Activated naive CD4-positive, alpha-beta T cell treated with anti-CD3 and anti-CD28 coated beads, Interleukin-2, amount 50 U/mL, for 24 hours (primary cell): ENCODE measurements around the gene PFKP.

ENCODE experiments used
- H3K27ac Mint-ChIP-seq: one replicate; pipeline ENCODE4 v1.8.0; 2021; ENCODE audit warnings: mild to moderate bottlenecking, mixed read lengths
- H3K27me3 Mint-ChIP-seq: one replicate; pipeline ENCODE4 v1.8.0; 2021; ENCODE audit warnings: mixed read lengths
- H3K36me3 Mint-ChIP-seq: one replicate; pipeline ENCODE4 v1.8.0; 2021; ENCODE audit warnings: mixed read lengths
- H3K4me1 Mint-ChIP-seq: one replicate; pipeline ENCODE4 v1.8.0; 2021; ENCODE audit warnings: mixed read lengths
- H3K4me3 Mint-ChIP-seq: one replicate; pipeline ENCODE4 v1.8.0; 2021; ENCODE audit warnings: mild to moderate bottlenecking, mixed read lengths
- H3K9me3 Mint-ChIP-seq: one replicate; pipeline ENCODE4 v1.8.0; 2021; ENCODE audit warnings: mixed read lengths

The PFKP gene

DNA sequence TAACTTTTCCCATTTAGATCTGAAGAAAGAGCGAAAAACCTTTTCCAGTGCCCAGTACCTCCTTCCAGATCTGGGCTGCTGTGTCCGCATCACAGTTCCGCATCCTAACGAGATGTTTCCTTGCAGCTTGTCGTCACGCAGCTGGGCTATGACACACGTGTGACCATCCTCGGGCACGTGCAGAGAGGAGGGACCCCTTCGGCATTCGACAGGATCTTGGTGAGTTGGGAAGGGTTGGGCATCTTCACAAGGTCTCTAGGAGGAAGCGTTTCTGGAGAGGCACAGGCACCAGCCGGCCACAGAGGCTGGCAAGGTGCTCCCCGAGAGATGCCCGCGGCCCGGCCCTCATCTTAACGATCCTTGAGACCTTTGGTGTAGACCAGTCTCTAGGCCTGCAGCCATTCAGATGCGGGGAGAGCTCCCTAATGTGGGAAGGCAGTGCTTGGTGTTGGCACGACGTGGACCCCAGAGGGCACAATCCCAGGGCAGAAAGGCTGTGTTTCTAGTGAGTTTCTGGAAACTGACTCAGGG, 41.3 kb downstream of the PFKP start:
- Mint-ChIP-seq H3K4me1 (no peaks in the 10 kb centered on the region), H3K27me3 (no peaks in the 10 kb centered on the region), H3K27ac (peak overlapping the region; percentile 17)

DNA sequence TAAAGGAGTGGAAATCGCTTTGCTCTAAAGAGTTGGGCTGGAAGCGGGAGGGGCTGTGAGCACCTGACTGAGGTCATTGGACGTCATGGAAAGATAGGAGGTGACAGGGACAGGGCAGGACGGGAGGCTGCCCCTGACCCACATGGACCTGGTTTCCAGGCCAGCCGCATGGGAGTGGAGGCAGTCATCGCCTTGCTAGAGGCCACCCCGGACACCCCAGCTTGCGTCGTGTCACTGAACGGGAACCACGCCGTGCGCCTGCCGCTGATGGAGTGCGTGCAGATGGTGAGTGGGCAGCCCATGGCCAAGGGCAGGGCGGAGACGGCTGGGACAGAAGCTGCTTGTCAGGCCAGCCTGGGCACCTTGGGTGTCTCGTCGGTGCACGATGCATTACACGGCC, 41.8 kb downstream of the PFKP start:
- Mint-ChIP-seq H3K4me3 (no peak overlapping the region), H3K9me3 (no peaks in the 10 kb centered on the region), H3K36me3 (peaks cover 18% of the 10 kb centered on the region), H3K4me1 (no peaks in the 10 kb centered on the region), H3K27ac (no peak overlapping the region), H3K27me3 (no peaks in the 10 kb centered on the region)

More for the DNA sequence above, 41.3 kb downstream of the PFKP start:
- Mint-ChIP-seq H3K36me3 (peaks cover 18% of the 10 kb centered on the region), H3K4me3 (no peak overlapping the region), H3K9me3 (no peaks in the 10 kb centered on the region)

DNA sequence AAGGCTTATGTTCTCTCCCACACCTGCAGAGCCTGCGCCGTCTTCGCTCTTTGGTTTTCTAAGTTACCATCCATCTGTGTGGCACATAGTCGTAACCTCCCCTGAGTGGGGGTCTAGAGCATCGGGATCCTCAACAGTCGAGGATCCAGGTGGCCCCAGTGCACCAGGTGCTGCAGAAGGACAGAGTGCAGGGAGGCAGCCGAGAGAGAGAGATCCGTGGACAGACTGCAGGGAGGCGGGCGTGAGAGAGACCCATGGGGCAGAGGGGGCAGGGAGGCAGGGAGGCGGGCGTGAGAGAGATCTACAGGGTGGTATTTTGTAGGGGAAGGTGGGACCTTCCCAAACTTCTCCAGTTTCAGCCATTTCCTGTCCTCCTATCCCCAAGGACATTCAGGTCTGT, 42.3 kb downstream of the PFKP start:
- no peaks in the 10 kb centered on the region for H3K9me3 Mint-ChIP-seq
- no peak overlapping the region for H3K4me3 Mint-ChIP-seq
- H3K4me1 Mint-ChIP-seq: no peaks in the 10 kb centered on the region
- H3K36me3 Mint-ChIP-seq: peaks cover 17% of the 10 kb centered on the region
- H3K27ac Mint-ChIP-seq: no peak overlapping the region
- H3K27me3 Mint-ChIP-seq: no peaks in the 10 kb centered on the region

DNA sequence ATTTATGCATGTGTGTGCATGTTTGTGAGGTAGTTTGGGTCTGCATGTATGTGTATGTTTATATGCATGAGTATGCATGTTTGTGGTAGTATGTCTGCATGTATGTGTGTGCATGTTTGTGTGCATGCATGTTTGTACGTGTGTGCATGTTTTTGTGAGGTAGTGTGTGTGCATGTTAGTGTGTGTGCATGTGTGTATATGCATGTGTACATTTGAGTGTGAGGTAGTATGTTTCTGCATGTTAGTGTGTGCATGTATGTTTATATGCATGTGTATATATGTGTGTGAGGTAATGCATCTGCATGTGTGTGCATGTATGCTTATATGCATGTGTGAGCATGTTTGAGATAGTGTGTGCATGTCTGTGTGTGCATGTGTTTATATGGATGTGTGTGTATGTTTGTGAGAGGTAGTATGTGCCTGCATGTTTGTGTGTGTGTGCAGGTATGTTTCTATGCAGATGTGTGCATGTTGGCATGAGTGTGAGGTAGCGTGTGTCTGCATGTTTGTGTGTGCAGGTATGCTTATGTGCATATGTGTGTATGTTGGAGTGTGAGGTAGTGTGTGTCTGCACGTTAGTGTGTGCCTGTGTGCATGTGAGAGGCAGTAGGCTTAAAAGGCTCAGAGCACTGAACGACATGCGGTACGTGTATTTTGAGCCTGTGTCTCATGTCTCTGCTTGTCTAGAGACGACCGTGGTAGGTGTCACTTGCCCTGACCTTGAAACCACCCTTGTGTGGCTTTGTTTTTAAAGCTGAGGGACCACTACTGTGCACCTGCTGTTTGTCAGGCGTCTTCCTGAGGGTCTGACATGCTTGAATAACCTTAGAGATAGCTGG, 43.7 kb downstream of the PFKP start:
- no peaks in the 10 kb centered on the region for H3K4me1 Mint-ChIP-seq
- H3K27me3 Mint-ChIP-seq: no peaks in the 10 kb centered on the region
- peaks cover 16% of the 10 kb centered on the region for H3K36me3 Mint-ChIP-seq
- no peaks in the 10 kb centered on the region for H3K9me3 Mint-ChIP-seq
- no peak overlapping the region for H3K4me3 Mint-ChIP-seq
- no peak overlapping the region for H3K27ac Mint-ChIP-seq

DNA sequence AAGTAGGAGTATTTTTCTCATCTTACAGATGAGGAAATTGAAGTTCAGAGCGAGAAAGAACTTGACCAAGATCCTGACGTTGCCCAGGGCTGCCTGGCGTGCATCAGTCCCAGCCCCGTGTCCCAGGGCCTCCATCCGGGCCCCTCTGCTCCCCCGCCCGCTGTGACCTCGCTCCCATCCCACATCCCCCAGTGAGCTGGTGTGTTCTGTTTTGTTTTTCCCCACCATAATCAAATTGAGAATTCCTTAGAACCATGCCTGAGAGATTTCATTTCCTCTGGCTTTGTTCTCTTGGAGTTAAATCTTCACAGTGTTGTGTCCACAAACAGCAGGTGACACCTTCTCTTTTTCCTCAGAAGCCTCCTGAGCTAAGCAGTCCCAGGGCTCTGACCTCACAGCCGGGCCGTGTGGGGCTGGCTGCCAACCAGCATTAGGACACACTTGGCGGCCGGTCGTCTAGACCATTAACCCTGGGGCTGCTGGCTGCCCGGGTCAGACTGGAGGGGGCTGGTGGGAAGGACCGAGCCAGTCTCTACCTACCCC, 44.3 kb downstream of the PFKP start:
- no peaks in the 10 kb centered on the region for H3K9me3 Mint-ChIP-seq
- no peak overlapping the region for H3K27ac Mint-ChIP-seq
- no peaks in the 10 kb centered on the region for H3K4me1 Mint-ChIP-seq
- no peak overlapping the region for H3K4me3 Mint-ChIP-seq
- no peaks in the 10 kb centered on the region for H3K27me3 Mint-ChIP-seq
- peaks cover 18% of the 10 kb centered on the region for H3K36me3 Mint-ChIP-seq

DNA sequence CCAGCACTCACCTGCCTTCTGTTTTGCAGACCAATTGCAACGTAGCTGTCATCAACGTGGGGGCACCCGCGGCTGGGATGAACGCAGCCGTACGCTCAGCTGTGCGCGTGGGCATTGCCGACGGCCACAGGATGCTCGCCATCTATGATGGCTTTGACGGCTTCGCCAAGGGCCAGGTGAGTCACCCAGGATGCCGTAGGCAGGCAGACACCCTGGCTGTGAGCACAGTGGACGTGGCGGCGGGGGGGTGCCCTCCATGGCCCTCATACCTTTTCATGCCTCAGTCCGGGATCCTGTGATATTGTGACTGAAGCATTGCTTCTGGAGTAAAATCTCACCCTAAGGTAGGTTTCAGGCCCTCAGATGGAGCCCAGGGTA, 46.0 kb downstream of the PFKP start:
- peaks cover 19% of the 10 kb centered on the region for H3K36me3 Mint-ChIP-seq
- H3K9me3 Mint-ChIP-seq: no peaks in the 10 kb centered on the region
- no peak overlapping the region for H3K4me3 Mint-ChIP-seq
- no peaks in the 10 kb centered on the region for H3K4me1 Mint-ChIP-seq
- H3K27ac Mint-ChIP-seq: no peak overlapping the region
- no peaks in the 10 kb centered on the region for H3K27me3 Mint-ChIP-seq

DNA sequence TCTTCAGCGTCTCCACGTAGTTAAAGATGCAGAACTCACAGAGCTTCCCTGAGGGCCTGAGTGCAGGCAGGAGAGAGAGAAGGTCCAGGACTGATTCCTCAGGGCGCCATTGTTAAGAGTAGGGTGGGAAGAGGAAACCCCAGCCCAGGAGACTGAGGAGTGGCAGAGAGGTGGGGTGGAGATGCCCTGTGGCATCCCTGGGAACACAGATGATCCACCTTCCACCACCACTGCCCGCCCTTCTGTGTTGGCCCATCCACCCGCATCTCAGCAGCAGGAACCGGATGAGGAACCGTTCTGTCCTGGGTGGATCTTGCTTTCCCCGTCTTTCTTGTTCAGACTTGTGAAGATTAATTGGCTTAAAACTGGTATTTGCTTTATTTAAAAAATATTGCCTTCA, 48.3 kb downstream of the PFKP start:
- H3K27ac Mint-ChIP-seq: no peak overlapping the region
- H3K4me1 Mint-ChIP-seq: no peaks in the 10 kb centered on the region
- H3K27me3 Mint-ChIP-seq: no peaks in the 10 kb centered on the region
- no peaks in the 10 kb centered on the region for H3K9me3 Mint-ChIP-seq
- H3K36me3 Mint-ChIP-seq: peaks cover 21% of the 10 kb centered on the region
- H3K4me3 Mint-ChIP-seq: no peak overlapping the region

DNA sequence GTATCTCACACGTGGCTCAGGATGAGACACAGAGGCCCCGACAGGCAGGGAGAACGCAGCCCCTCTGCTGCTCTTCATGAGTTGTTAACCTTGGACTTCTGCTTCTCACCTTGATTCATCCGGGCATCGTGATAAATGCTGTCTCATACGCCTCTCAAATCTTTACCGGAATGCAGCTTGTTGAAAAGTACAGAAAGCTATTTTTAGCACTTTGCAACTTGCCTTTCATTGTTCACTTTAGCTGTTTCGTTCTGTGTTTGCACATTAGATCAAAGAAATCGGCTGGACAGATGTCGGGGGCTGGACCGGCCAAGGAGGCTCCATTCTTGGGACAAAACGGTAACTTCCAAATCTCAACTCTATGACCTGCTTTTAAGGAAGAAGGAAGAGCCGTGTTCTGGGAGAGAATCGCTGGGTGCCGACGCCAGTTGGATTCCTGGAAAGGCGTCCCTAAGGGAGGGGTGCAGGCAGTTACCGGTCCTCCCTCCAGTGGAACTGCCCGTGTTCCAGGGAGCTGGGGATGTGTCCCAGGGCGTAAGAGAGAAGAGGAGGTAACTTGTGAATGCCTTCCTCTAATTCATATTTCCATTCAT, 49.3 kb downstream of the PFKP start:
- Mint-ChIP-seq H3K27me3 (no peaks in the 10 kb centered on the region), H3K9me3 (no peaks in the 10 kb centered on the region), H3K36me3 (peaks cover 20% of the 10 kb centered on the region), H3K4me1 (no peaks in the 10 kb centered on the region), H3K27ac (no peak overlapping the region), H3K4me3 (no peak overlapping the region)

DNA sequence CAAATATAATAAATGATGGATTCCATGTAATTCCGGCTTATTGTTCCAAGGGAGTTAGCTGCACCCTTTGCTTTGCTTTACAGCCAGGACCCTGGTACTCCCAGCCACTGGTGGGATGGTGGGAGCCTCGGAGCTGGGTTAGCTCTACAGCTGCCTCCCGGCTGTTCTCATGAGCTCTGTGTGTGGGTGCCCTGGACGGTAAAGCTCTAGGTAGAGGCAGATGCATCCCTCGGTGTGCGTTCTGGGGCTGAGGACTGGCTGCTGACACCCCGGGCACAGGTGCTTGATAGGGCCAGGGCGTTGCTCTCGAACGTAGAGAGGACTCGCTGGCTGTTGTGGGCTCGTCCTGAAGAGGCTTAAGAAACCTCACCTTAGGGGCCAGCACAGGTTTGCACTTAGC, 50.1 kb downstream of the PFKP start:
- Mint-ChIP-seq H3K4me3 (no peak overlapping the region), H3K36me3 (peaks cover 27% of the 10 kb centered on the region)

DNA sequence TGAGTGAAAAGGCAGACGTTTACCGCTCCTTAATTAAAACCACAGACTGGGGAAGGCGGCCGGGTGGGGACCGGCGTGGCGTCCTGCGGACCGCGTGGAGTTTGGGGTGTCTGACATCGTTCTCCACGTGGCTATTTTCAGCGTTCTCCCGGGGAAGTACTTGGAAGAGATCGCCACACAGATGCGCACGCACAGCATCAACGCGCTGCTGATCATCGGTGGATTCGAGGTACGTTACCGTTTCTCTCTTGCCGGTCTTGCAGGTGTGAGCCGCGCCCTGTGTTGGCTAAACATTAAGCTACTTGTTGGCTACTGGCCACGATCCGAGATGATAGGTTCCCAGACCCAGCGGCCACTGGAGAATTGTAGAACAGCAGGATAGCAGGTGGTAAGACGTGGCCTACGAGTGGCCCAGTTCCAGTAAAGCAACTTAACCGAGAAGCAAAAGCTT, 51.3 kb downstream of the PFKP start:
- Mint-ChIP-seq H3K4me3 (no peak overlapping the region), H3K27me3 (no peaks in the 10 kb centered on the region), H3K9me3 (no peaks in the 10 kb centered on the region), H3K4me1 (no peaks in the 10 kb centered on the region), H3K27ac (no peak overlapping the region), H3K36me3 (peaks cover 31% of the 10 kb centered on the region)

More for the DNA sequence above, 50.1 kb downstream of the PFKP start:
- Mint-ChIP-seq H3K9me3 (no peaks in the 10 kb centered on the region), H3K27me3 (no peaks in the 10 kb centered on the region), H3K4me1 (no peaks in the 10 kb centered on the region), H3K27ac (no peak overlapping the region)

DNA sequence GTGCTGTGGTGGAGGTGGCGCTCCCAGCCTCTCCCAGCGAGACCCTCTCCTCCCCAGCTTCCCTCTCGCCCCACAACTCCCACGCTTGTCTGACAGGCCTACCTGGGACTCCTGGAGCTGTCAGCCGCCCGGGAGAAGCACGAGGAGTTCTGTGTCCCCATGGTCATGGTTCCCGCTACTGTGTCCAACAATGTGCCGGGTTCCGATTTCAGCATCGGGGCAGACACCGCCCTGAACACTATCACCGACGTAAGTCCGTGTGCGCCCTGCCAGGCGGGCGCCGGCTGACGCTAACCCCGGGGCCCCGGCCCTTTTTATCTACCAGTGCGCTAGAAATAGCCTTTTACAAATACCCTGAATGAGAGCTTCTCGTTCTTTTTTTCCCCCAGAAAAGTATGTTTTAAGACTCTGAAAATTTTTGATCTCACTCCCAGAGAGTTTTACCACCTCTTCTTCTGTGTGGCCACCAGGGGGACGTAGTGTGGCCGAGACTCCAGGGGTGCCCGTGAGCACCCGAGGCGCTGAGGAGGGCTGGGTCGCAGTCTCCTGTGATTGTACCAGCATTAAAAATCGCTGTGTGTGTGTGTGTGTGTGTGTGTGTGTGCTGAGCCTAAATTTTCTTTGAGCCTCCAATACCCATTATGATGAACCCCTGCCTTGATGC, 52.6 kb downstream of the PFKP start:
- Mint-ChIP-seq H3K4me1 (no peaks in the 10 kb centered on the region), H3K9me3 (no peaks in the 10 kb centered on the region), H3K4me3 (no peak overlapping the region), H3K27me3 (no peaks in the 10 kb centered on the region), H3K27ac (no peak overlapping the region), H3K36me3 (peaks cover 28% of the 10 kb centered on the region)

DNA sequence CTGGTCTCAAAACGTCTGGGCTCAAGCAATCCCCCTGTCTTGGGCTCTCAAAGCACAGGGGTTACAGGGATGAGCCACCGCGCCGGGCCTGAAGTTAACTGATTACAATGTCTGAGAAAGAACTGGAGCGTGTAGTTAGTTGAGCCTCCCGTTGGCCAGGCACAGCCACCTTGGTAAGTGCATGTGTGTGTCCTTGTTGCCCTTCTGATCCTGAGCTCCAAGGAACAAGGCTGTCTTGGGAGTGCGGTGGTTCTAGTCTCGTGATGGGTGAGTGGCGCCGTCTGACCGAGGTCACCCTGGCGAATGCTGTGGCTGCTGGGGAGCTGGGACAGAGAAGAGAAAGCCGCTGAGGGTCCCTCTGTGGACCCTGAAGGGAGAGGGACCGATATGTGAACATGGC, 54.7 kb downstream of the PFKP start:
- Mint-ChIP-seq H3K4me1 (no peaks in the 10 kb centered on the region), H3K27me3 (no peaks in the 10 kb centered on the region), H3K27ac (no peak overlapping the region), H3K36me3 (peaks cover 28% of the 10 kb centered on the region), H3K4me3 (no peak overlapping the region), H3K9me3 (no peaks in the 10 kb centered on the region)

DNA sequence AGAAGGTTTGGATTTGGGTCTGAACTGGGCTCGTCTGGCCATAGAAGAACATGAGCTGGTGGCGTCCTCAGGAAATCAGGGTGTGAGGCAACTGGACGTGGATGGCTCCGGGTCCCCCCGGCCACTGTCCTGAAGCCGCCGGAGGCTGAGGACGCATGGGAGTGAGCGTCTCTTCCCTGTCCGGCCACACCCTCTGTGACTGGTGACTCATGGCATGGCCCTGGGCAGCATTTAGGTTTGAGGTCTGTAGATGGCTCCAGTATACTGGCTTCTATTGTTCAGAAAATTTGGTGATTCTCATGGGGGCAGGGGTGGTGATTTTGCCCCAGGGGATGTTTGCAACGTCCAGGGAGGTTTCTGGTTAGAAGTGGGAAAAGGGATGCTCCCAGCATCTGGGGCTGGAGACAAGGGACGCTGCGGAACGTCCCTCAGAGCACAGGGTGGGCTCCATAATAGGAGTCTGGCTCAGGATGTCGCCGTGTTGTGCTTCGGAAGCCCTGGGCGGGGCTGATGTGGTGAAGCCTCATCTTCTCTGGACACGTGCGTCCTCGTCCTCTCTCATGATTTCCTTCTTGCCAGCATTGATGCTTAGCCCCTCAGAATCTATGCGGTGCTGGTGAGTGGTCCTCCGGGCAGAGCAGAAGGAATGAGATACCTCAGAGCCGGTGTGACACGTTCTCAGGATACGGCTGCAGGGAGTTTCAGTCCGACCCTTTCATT, 55.3 kb downstream of the PFKP start:
- Mint-ChIP-seq H3K27me3 (no peaks in the 10 kb centered on the region), H3K4me3 (no peak overlapping the region), H3K4me1 (no peaks in the 10 kb centered on the region), H3K36me3 (peaks cover 29% of the 10 kb centered on the region), H3K9me3 (no peaks in the 10 kb centered on the region), H3K27ac (no peak overlapping the region)

DNA sequence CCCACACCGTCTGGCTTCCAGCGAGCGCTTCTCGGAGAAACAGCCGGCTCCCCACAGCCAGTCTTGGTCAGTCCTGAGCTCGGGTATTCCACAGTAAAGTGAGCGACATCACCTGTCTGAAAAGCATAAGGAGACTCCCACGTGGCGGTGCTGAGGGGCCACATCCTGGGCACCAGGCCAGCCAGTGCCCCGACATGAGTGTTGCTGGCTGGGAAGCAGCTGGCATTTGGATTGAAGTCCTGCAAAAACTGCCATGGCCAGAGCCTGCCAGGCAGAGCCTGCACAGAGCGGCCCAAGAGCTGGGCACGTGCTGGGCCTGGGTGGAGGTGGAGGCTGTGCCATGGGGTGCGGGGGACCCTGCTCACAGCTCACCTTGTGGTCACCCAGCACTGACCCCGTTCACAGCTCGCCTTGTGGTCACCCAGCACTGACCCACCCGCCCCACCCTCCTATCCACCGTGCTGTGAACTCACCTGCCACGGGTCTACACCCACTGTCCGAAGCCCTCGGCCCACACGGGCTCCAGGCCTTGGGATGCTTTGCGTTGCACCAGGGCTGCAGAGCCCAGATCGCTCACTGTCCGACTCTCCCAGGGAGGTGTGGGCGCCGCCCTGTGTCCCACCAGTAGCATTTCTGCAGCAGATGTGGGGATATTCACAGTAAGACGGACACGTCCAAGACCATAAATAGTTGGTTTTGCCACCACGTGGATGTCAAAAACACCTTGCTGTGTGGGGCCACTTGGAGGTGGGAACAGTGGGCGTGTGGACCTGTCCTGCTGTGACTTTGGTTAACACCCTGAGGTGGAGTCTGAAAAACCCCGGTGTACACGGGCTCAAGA, 56.4 kb downstream of the PFKP start:
- H3K4me1 Mint-ChIP-seq: no peaks in the 10 kb centered on the region
- H3K36me3 Mint-ChIP-seq: peaks cover 28% of the 10 kb centered on the region
- H3K27ac Mint-ChIP-seq: no peak overlapping the region
- H3K27me3 Mint-ChIP-seq: no peaks in the 10 kb centered on the region
- H3K4me3 Mint-ChIP-seq: no peak overlapping the region
- H3K9me3 Mint-ChIP-seq: no peaks in the 10 kb centered on the region
